ENCODE data around the gene CDK5RAP2. TPM values are rescaled to one million over a fixed set of nuclear protein-coding genes. Genes with fewer than 3 reads are reported as not detected.

The CDK5RAP2 gene
- total and polyA plus RNA-seq, 10 of the 15 experiments (the other 5 are each of a cell fraction or from before 2014, with no cell fraction given): 16.2 to 53.5 (median 34.5) TPM

GRCh38 chr9:120372040-120372439, 207.9 kb downstream of the CDK5RAP2 start:
- RAD21 ChIA-PET (ENCODE audit: unreplicated experiment): no interaction called here

More at GRCh38 chr9:120372040-120372439, 207.9 kb downstream of the CDK5RAP2 start:
- no peaks in the 10 kb centered on the region for H3K79me2 ChIP-seq (ENCODE audit: control insufficient read depth, insufficient read depth, low read length)
- SMC1A ChIA-PET (ENCODE audit: uncharacterized antibody, unreplicated experiment): no interaction called here
- no TSS peak for BruUV-seq (replicated peaks)
- POLR2A ChIA-PET: no interaction called here
- H4K20me1 ChIP-seq (ENCODE audit: control insufficient read depth, insufficient read depth): no peaks in the 10 kb centered on the region
- TF ChIP-seq GABPA (IDR thresholded peaks at IDR 0.05; ENCODE audit: low read depth) (no peak), ZBTB33 (IDR thresholded peaks at IDR 0.05) (no peak), TCF12 (IDR thresholded peaks at IDR 0.05; ENCODE audit: low read depth, low read length) (no peak), ZBTB4 (CRISPR knock-in tag; IDR thresholded peaks at IDR 0.05) (no peak), IKZF2 (IDR thresholded peaks at IDR 0.05) (no peak), STAT3 (IDR thresholded peaks at IDR 0.05; ENCODE audit: low read depth, low read length) (no peak), CHD1 (IDR thresholded peaks at IDR 0.05; ENCODE audit: low read depth, low read length) (no peak), SMAD1 (IDR thresholded peaks at IDR 0.05; ENCODE audit: low read depth, partially characterized antibody) (no peak), CEBPZ (IDR thresholded peaks at IDR 0.05; ENCODE audit: low read depth, low read length) (no peak), RFX5 (IDR thresholded peaks at IDR 0.05; ENCODE audit: low read depth, low read length) (no peak), SIN3A (IDR thresholded peaks at IDR 0.05; ENCODE audit: low read depth, low read length) (no peak)
- no peak overlapping the region for H3K27ac ChIP-seq (ENCODE audit: control insufficient read depth, insufficient read depth)
- no peak overlapping the region for H2AFZ ChIP-seq (ENCODE audit: control insufficient read depth, low read depth, low read length)
- H3K9ac ChIP-seq (ENCODE audit: control insufficient read depth, insufficient read depth, low read length): no peak overlapping the region
- FAIRE-seq (no peak), ATAC-seq (no peak), DNase-seq (ENCODE audit: low read depth, low spot score) (no peak)
- in situ Hi-C loops (cut with MboI): no loop called here
- no peak overlapping the region for H3K4me2 ChIP-seq (ENCODE audit: control insufficient read depth, insufficient read depth)
- H3K9me3 ChIP-seq (replicated peaks; ENCODE audit: control insufficient read depth, insufficient read depth, low read length): no peaks in the 10 kb centered on the region; the same call in 2 of the 3 replicates
- no peaks in the 10 kb centered on the region for H3K4me1 ChIP-seq (ENCODE audit: control insufficient read depth, insufficient read depth, low read length)
- H3K36me3 ChIP-seq (ENCODE audit: control insufficient read depth in 2 of 2, insufficient read depth in 2 of 2, low read length in 1 of 2): no peaks in the 10 kb centered on the region
- no peaks in the 10 kb centered on the region for H3K27me3 ChIP-seq (replicated peaks in 1 of 2; ENCODE audit: control insufficient read depth in 2 of 2, insufficient read depth in 2 of 2, low read length in 1 of 2)
- CTCF ChIA-PET: no interaction called here
- intact Hi-C loops (cut with micrococcal nuclease; ENCODE audit: unreplicated experiment): no loop called here
- 9% methylated on average over 2 of the region's 2 CpGs for WGBS (ENCODE audit: insufficient coverage, insufficient replicate concordance, low lambda C conversion rate, missing lambda C conversion rate)
- H3K4me3 ChIP-seq: no peak overlapping the region
